Left ventricle myocardium inferior (tissue), 1 donor: ENCODE data around the gene OCA2. TPM values are rescaled to one million over a fixed set of nuclear protein-coding genes. Genes with fewer than 3 reads are reported as not detected.

Experiments used
- DNase-seq: peaks from one replicate; pipeline ENCODE4 v3.0.0-alpha.2; 2020
- H3K27ac ChIP-seq: fragments of 200-600 bp; replicated peaks from 2 replicates; pipeline ENCODE4 v1.8.0; 2021
- H3K27me3 ChIP-seq: fragments of 200-600 bp; 2 replicates; pipeline ENCODE4 v1.8.0; 2021; ENCODE audit warnings: low read depth
- H3K36me3 ChIP-seq: fragments of 200-600 bp; 2 replicates; pipeline ENCODE4 v1.8.0; 2021
- H3K4me1 ChIP-seq: fragments of 200-600 bp; 2 replicates; pipeline ENCODE4 v1.8.0; 2021
- H3K4me3 ChIP-seq: fragments of 200-600 bp; 2 replicates; pipeline ENCODE4 v1.8.0; 2021; ENCODE audit warnings: mild to moderate bottlenecking, moderate library complexity
- H3K9me3 ChIP-seq: fragments of 200-600 bp; replicated peaks from 2 replicates; pipeline ENCODE4 v1.8.0; 2021
- CTCF ChIP-seq: fragments of 200-600 bp; IDR thresholded peaks from 2 replicates; pipeline ENCODE4 v1.8.0; 2021; ENCODE audit warnings: antibody characterized with exemption, mild to moderate bottlenecking, borderline replicate concordance
- intact Hi-C: fragments of 100-400 bp; cut with micrococcal nuclease; formaldehyde crosslinking; loops from one replicate; pipeline ENCODE4 v1.11.0; 2022
- total RNA-seq: library from RNA; stranded (reverse); fragmentation: NEBNext Ultra II Directional; extraction: Animal tissue kit (Norgen Biotek cat#: 25700); gene quantifications from one replicate; pipeline ENCODE4 v1.2.1, GENCODE V29; 2021
- donor health status: DM: no; HTN: yes; CAD: no; lungs with severe emphysema.

Gene OCA2
- total RNA-seq, 1 donor from 2014 or later, result not detected

- H3K27me3 ChIP-seq, result peaks cover 8% of the 10 kb centered on the region
- H3K9me3 ChIP-seq, result no peaks in the 10 kb centered on the region
- H3K4me3 ChIP-seq, result no peak overlapping the region
- H3K27ac ChIP-seq, result no peak overlapping the region
- H3K4me1 ChIP-seq, result no peaks in the 10 kb centered on the region
- no peak for DNase-seq
- intact Hi-C loops, result no loop called here
- H3K36me3 ChIP-seq, result no peaks in the 10 kb centered on the region
- TF ChIP-seq CTCF, result no peak
Observed at GRCh38 chr15:27790270-27790669, 308.8 kb downstream of the OCA2 start.

- H3K4me1 ChIP-seq, result no peaks in the 10 kb centered on the region
- no peaks in the 10 kb centered on the region for H3K36me3 ChIP-seq
- no peak overlapping the region for H3K4me3 ChIP-seq
- TF ChIP-seq CTCF, result no peak
- peaks cover 3% of the 10 kb centered on the region for H3K27me3 ChIP-seq
- no peak for DNase-seq
- intact Hi-C loops, result no loop called here
- no peak overlapping the region for H3K27ac ChIP-seq
- H3K9me3 ChIP-seq, result no peaks in the 10 kb centered on the region
Observed at GRCh38 chr15:27787931-27788330, 311.2 kb downstream of the OCA2 start.

- DNase-seq, result no peak
- H3K27me3 ChIP-seq, result no peaks in the 10 kb centered on the region
- TF ChIP-seq CTCF, result no peak
- intact Hi-C loops, result no loop called here
- no peak overlapping the region for H3K4me3 ChIP-seq
- H3K4me1 ChIP-seq, result no peaks in the 10 kb centered on the region
- H3K9me3 ChIP-seq, result peaks cover 10% of the 10 kb centered on the region
- H3K36me3 ChIP-seq, result no peaks in the 10 kb centered on the region
- H3K27ac ChIP-seq, result no peak overlapping the region
Observed at GRCh38 chr15:27784107-27784506, 315.0 kb downstream of the OCA2 start.

GRCh38 chr15:27783678-27784077 is 315.4 kb downstream of the OCA2 start:
- intact Hi-C loops, result no loop called here
- no peaks in the 10 kb centered on the region for H3K4me1 ChIP-seq
- H3K4me3 ChIP-seq, result no peak overlapping the region
- no peak overlapping the region for H3K27ac ChIP-seq
- TF ChIP-seq CTCF, result no peak
- H3K36me3 ChIP-seq, result no peaks in the 10 kb centered on the region
- H3K27me3 ChIP-seq, result no peaks in the 10 kb centered on the region
- DNase-seq, result no peak
- H3K9me3 ChIP-seq, result peaks cover 10% of the 10 kb centered on the region

- DNase-seq, result no peak
- TF ChIP-seq CTCF, result no peak
- no peaks in the 10 kb centered on the region for H3K4me1 ChIP-seq
- intact Hi-C loops, result no loop called here
- peaks cover 10% of the 10 kb centered on the region for H3K9me3 ChIP-seq
- no peak overlapping the region for H3K4me3 ChIP-seq
- H3K27ac ChIP-seq, result no peak overlapping the region
- H3K27me3 ChIP-seq, result no peaks in the 10 kb centered on the region
- H3K36me3 ChIP-seq, result no peaks in the 10 kb centered on the region
Observed at GRCh38 chr15:27782125-27782524, 317.0 kb downstream of the OCA2 start.

- H3K4me3 ChIP-seq, result no peak overlapping the region
- no peak for TF ChIP-seq CTCF
- no peak overlapping the region for H3K27ac ChIP-seq
- no peak for DNase-seq
- no peaks in the 10 kb centered on the region for H3K27me3 ChIP-seq
- H3K9me3 ChIP-seq, result peaks cover 12% of the 10 kb centered on the region
- H3K4me1 ChIP-seq, result no peaks in the 10 kb centered on the region
- H3K36me3 ChIP-seq, result no peaks in the 10 kb centered on the region
- intact Hi-C loops, result no loop called here
Observed at GRCh38 chr15:27776501-27776900, 322.6 kb downstream of the OCA2 start.
